OCI-LY3 (cell line): Measurements from ENCODE around the gene ZNF500.

Source experiments
- H2AFZ ChIP-seq: fragments of 200-600, 300-600 bp; shearing (Covaris generic); 2 replicates; pipeline ENCODE4 v1.6.0; 2014; ENCODE audit warnings: antibody characterized with exemption, low read depth, low read length
- H3K27ac ChIP-seq: fragments of 200-600, 300-600 bp; sonication (generic); 2 replicates; pipeline ENCODE4 v1.5.1; 2014; ENCODE audit warnings: mild to moderate bottlenecking, low read length, moderate library complexity, mixed read lengths
- H3K27me3 ChIP-seq: fragments of 200-600, 300-600 bp; sonication (generic); 2 replicates; pipeline ENCODE4 v1.6.1; 2014; ENCODE audit warnings: low read depth, low read length, mixed read lengths
- H3K36me3 ChIP-seq: fragments of 200-600, 300-600 bp; sonication (generic); replicated peaks from 2 replicates; pipeline ENCODE3; 2014; ENCODE audit warnings: low read depth, low read length, mixed read lengths
- H3K4me1 ChIP-seq: fragments of 300-600, 200-600 bp; sonication (generic); 2 replicates; pipeline ENCODE4 v1.6.1; 2014; ENCODE audit warnings: low read length, mixed read lengths
- H3K4me2 ChIP-seq: fragments of 200-600, 300-600 bp; sonication (generic); 2 replicates; pipeline ENCODE4 v1.6.1; 2014; ENCODE audit warnings: low read length, mixed read lengths
- H3K4me3 ChIP-seq: fragments of 300-600, 200-600 bp; sonication (generic); 2 replicates; pipeline ENCODE4 v1.5.1; 2014; ENCODE audit warnings: antibody characterized with exemption, mild to moderate bottlenecking, low read length, moderate library complexity
- H3K79me2 ChIP-seq: fragments of 300-600, 200-600 bp; shearing (Covaris generic); 2 replicates; pipeline ENCODE4 v1.6.1; 2014; ENCODE audit warnings: mild to moderate bottlenecking, low read length, mixed read lengths
- H3K9ac ChIP-seq: fragments of 300-600, 200-600 bp; shearing (Covaris generic); 2 replicates; pipeline ENCODE4 v1.6.0; 2014; ENCODE audit warnings: mild to moderate bottlenecking, low read length, moderate library complexity
- H3K9me3 ChIP-seq: fragments of 200-600, 300-600 bp; shearing (Covaris generic); 2 replicates; pipeline ENCODE4 v1.6.1; 2014; ENCODE audit warnings: low read length, mixed read lengths; ENCODE audit not compliant: insufficient read depth
- H4K20me1 ChIP-seq: fragments of 200-600, 300-600 bp; sonication (generic); 2 replicates; pipeline ENCODE4 v1.6.1; 2016; ENCODE audit warnings: low read length, mixed read lengths; ENCODE audit not compliant: insufficient read depth
- EZH2phosphoT487 ChIP-seq: fragments of 200-600 bp; shearing (Covaris generic); IDR thresholded peaks from 2 replicates; pipeline ENCODE4 v1.6.1; 2018; ENCODE audit warnings: antibody characterized with exemption, mixed run types, low read depth
- TF ChIP-seq, protein P1 (sequence below): fragments of 200-600, 300-600 bp; sonication (generic); IDR thresholded peaks from 2 replicates; pipeline ENCODE4 v1.5.1; 2014; ENCODE audit warnings: antibody characterized with exemption, low read length, low read depth

Gene ZNF500

DNA sequence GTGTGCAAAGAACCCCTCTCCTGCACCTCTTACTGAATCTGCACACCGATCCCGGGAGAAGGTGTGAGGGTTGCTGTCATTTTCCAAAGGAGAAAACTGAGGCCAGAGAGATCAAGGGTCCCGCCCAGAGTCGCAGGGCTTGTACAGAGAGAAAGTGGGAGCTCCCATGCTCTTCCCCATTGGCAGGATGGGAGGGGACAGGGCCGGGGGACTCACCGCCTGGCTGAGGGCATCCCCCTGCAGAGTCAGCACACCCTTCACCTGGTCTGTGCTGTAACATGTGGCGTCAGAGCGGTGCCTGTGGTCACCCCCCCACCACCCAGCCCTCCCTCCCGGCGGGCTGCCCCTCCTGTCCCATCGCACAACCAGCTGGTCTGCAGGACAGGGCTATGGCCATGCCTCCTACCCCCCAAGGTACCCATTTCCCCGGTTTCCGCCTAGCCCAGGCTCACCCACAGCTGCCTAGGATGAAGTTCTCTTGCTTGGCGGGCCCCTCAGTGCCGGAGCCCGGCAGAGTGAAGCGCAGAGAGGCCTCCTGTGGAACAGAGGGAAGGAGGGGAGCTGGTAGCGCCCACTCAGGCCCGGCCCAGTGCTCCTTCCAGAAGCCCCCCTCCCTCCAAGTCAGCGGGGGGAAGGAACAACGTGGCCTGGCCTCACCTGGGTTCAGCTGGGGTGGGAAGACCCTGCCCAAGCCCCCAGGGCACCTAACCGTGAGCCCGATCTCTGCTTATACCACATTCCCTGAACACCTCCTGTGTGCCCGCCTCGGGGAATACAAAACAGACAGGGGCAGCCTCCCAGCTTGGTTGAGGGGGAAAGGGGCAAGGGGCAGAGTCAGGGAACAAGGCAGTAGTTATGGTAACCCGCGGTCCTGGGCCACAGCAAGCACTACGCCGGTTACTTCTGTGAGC, 34.3 kb upstream of the ZNF500 start:
- TF ChIP-seq, protein P1, sequence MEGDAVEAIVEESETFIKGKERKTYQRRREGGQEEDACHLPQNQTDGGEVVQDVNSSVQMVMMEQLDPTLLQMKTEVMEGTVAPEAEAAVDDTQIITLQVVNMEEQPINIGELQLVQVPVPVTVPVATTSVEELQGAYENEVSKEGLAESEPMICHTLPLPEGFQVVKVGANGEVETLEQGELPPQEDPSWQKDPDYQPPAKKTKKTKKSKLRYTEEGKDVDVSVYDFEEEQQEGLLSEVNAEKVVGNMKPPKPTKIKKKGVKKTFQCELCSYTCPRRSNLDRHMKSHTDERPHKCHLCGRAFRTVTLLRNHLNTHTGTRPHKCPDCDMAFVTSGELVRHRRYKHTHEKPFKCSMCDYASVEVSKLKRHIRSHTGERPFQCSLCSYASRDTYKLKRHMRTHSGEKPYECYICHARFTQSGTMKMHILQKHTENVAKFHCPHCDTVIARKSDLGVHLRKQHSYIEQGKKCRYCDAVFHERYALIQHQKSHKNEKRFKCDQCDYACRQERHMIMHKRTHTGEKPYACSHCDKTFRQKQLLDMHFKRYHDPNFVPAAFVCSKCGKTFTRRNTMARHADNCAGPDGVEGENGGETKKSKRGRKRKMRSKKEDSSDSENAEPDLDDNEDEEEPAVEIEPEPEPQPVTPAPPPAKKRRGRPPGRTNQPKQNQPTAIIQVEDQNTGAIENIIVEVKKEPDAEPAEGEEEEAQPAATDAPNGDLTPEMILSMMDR: no peak
- TF ChIP-seq EZH2phosphoT487: no peak
- Histone ChIP-seq H3K9me3 (no peaks in the 10 kb centered on the region), H3K4me3 (peak overlapping the region; percentile 85), H3K79me2 (no peaks in the 10 kb centered on the region), H3K4me2 (peak overlapping the region; percentile 96), H3K9ac (peak overlapping the region; percentile 69), H3K27ac (peak overlapping the region; percentile 57), H2AFZ (peak overlapping the region; percentile 83), H4K20me1 (no peaks in the 10 kb centered on the region), H3K4me1 (peaks cover 17% of the 10 kb centered on the region), H3K27me3 (no peaks in the 10 kb centered on the region), H3K36me3 (peaks cover 2% of the 10 kb centered on the region)

DNA sequence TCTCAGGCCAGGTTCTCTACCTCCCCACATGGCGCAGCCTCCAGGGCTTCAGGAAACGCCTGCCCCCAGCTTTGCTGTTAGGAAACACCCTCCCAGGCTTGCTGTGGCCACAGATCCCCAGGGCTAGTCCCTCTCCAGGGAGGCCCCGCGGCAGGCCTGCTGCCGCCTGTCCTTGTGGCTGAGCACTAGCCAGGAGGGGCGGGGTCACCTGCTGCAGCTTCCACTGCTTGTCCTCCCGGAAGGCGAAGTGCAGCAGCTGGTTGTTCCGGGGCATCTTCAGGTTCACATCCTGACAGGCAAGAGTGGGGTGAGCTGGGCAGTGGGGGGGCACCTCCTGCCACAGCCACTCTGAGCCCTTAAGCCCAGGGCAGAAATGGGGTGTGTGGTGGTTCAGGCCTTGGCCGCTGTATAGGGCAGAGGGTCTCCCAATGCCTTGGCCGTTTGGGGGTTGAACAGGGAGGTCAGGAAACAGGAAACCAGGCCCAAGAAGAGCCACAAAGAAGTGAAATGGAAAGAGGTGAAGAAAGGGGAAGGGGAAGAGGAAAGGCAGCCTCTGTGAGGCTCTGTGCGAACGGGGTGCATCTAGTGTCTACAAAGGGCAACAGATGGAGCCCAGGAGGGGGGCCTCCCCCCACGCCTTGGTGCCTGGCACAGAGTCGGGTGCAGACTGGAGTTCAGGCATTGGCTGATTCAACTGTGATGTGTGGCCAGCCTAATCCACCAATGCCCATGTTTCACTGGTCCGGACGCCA, 33.5 kb upstream of the ZNF500 start:
- H3K4me1 ChIP-seq: peaks cover 17% of the 10 kb centered on the region
- H4K20me1 ChIP-seq: no peaks in the 10 kb centered on the region
- no peak overlapping the region for H3K9ac ChIP-seq
- TF ChIP-seq, protein P1: no peak
- TF ChIP-seq EZH2phosphoT487: no peak
- H2AFZ ChIP-seq: no peak overlapping the region
- no peaks in the 10 kb centered on the region for H3K27me3 ChIP-seq
- H3K4me3 ChIP-seq: no peak overlapping the region
- no peaks in the 10 kb centered on the region for H3K36me3 ChIP-seq
- no peaks in the 10 kb centered on the region for H3K9me3 ChIP-seq
- no peaks in the 10 kb centered on the region for H3K79me2 ChIP-seq
- H3K4me2 ChIP-seq: no peak overlapping the region
- H3K27ac ChIP-seq: no peak overlapping the region

DNA sequence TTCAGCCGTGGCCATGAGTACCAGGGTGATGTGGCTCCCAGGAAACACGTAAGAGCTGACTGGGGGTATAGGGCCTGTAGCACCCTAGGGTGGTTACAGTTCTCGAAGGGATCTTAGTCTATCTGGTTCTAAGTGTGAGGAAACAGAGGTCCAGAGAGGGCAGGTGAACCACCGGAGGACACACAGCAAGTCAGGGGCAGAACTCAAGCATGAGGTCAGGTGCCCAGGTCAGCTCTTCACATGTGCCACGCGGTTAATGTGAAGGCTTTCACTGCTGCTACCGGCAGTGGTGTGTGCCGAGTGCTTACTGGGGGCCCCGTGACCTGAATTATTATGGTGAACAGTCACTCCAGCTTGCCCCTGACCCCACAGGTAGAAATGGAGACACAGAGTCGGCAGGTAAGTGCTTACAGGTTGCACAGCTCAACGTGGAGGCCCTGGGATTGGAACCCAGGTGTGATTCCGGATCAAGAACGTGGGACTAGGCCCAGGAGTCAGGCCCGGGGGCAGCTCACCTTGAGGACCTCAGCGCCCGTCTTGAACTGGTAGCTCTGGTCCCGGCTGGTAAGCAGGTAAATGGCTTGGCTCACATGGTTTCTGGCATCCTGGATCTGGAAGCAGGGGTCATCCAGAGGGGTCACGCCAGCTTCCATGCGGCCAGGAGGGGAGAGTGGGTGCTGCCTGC, 32.4 kb upstream of the ZNF500 start:
- Histone ChIP-seq H3K9me3 (no peaks in the 10 kb centered on the region), H3K4me3 (no peak overlapping the region), H3K79me2 (no peaks in the 10 kb centered on the region), H2AFZ (no peak overlapping the region), H3K27ac (no peak overlapping the region), H3K4me2 (no peak overlapping the region), H3K9ac (no peak overlapping the region), H4K20me1 (no peaks in the 10 kb centered on the region), H3K27me3 (no peaks in the 10 kb centered on the region), H3K36me3 (no peaks in the 10 kb centered on the region), H3K4me1 (peaks cover 17% of the 10 kb centered on the region)
- TF ChIP-seq, protein P1: no peak
- TF ChIP-seq EZH2phosphoT487: no peak
